ENCODE results near the gene ALOX5AP.
A peak's percentile ranks its signal among the peaks of the same experiment; 100 is the strongest.

ALOX5AP gene

GRCh38 chr13:30736461-30737320 is 1.3 kb downstream of the ALOX5AP start:
- peak overlapping the region in 1 of 3 experiments; percentile 44 for H3K27ac Mint-ChIP-seq
- H3K4me1 Mint-ChIP-seq, result peaks cover 51% of the 10 kb centered on the region
- H3K9me3 Mint-ChIP-seq, result no peaks in the 10 kb centered on the region
- no peak overlapping the region for H3K4me3 Mint-ChIP-seq
- H3K36me3 Mint-ChIP-seq (ENCODE audit: low read depth), result no peaks in the 10 kb centered on the region
- TF ChIP-seq CTCF (IDR thresholded peaks at IDR 0.05; ENCODE audit: unreplicated experiment in 3 of 3), result no peak
- H3K27me3 Mint-ChIP-seq (ENCODE audit: low read depth), result peaks cover 3% of the 10 kb centered on the region

GRCh38 chr13:30737511-30738337 is 2.4 kb downstream of the ALOX5AP start:
- no peaks in the 10 kb centered on the region for H3K27me3 Mint-ChIP-seq (ENCODE audit: low read depth)
- peak overlapping the region in 1 of 3 experiments; percentile 44 for H3K27ac Mint-ChIP-seq
- no peak overlapping the region for H3K4me3 Mint-ChIP-seq
- H3K4me1 Mint-ChIP-seq, result peaks cover 48% of the 10 kb centered on the region
- no peaks in the 10 kb centered on the region for H3K9me3 Mint-ChIP-seq
- H3K36me3 Mint-ChIP-seq (ENCODE audit: low read depth), result no peaks in the 10 kb centered on the region
- no peak for TF ChIP-seq CTCF (IDR thresholded peaks at IDR 0.05; ENCODE audit: unreplicated experiment in 3 of 3)

- no peaks in the 10 kb centered on the region for H3K27me3 Mint-ChIP-seq (ENCODE audit: low read depth)
- H3K27ac Mint-ChIP-seq, result peak overlapping the region in 2 of 3 experiments; percentile 17 to 44
- H3K4me1 Mint-ChIP-seq, result peaks cover 58% of the 10 kb centered on the region
- no peak overlapping the region for H3K4me3 Mint-ChIP-seq
- H3K36me3 Mint-ChIP-seq (ENCODE audit: low read depth), result no peaks in the 10 kb centered on the region
- no peak for TF ChIP-seq CTCF (IDR thresholded peaks at IDR 0.05; ENCODE audit: unreplicated experiment in 3 of 3)
- H3K9me3 Mint-ChIP-seq, result no peaks in the 10 kb centered on the region
These were observed 3.3 kb downstream of the ALOX5AP start for GRCh38 chr13:30738526-30739236.

GRCh38 chr13:30739237-30739528 is 3.8 kb downstream of the ALOX5AP start:
- H3K4me1 Mint-ChIP-seq, result peaks cover 62% of the 10 kb centered on the region
- H3K9me3 Mint-ChIP-seq, result no peaks in the 10 kb centered on the region
- no peaks in the 10 kb centered on the region for H3K36me3 Mint-ChIP-seq (ENCODE audit: low read depth)
- H3K4me3 Mint-ChIP-seq, result no peak overlapping the region
- peak overlapping the region in 1 of 3 experiments; percentile 44 for H3K27ac Mint-ChIP-seq
- no peaks in the 10 kb centered on the region for H3K27me3 Mint-ChIP-seq (ENCODE audit: low read depth)
- TF ChIP-seq CTCF (IDR thresholded peaks at IDR 0.05; ENCODE audit: unreplicated experiment in 3 of 3), result no peak

- H3K27ac Mint-ChIP-seq, result peak overlapping the region; percentile 3 to 88 (median 88)
- peaks cover 61% of the 10 kb centered on the region for H3K4me1 Mint-ChIP-seq
- no peaks in the 10 kb centered on the region for H3K36me3 Mint-ChIP-seq (ENCODE audit: low read depth)
- no peaks in the 10 kb centered on the region for H3K27me3 Mint-ChIP-seq (ENCODE audit: low read depth)
- TF ChIP-seq CTCF (IDR thresholded peaks at IDR 0.05; ENCODE audit: unreplicated experiment in 3 of 3), result no peak
- no peaks in the 10 kb centered on the region for H3K9me3 Mint-ChIP-seq
- H3K4me3 Mint-ChIP-seq, result peak overlapping the region in 2 of 3 experiments; percentile 4 to 7
These were observed 4.7 kb downstream of the ALOX5AP start for GRCh38 chr13:30739761-30740642.
